Right lung (tissue), 5 donors: ENCODE results near the gene ARHGAP8. TPM values are rescaled to one million over a fixed set of nuclear protein-coding genes. Genes with fewer than 3 reads are reported as not detected.

Source experiments
- DNase-seq, 2 donors: peaks; one replicate each; pipeline ENCODE4 v3.0.0-alpha.2; 2013
- polyA plus RNA-seq, 5 donors: library from polyadenylated mRNA; unstranded; fragments of 120-200 nt; gene quantifications; one replicate each; pipeline versions ENCODE4 v1.2.1 to v1.2.3, GENCODE V29; 2013; ENCODE audit warnings: inconsistent platforms in 1 of 5, low replicate concordance in 1 of 5; ENCODE audit not compliant: insufficient read length in 5 of 5, insufficient read depth in 1 of 5

ARHGAP8 gene
- polyA plus RNA-seq, 5 donors: 23.4 to 49.7 (median 30.4) TPM

DNA sequence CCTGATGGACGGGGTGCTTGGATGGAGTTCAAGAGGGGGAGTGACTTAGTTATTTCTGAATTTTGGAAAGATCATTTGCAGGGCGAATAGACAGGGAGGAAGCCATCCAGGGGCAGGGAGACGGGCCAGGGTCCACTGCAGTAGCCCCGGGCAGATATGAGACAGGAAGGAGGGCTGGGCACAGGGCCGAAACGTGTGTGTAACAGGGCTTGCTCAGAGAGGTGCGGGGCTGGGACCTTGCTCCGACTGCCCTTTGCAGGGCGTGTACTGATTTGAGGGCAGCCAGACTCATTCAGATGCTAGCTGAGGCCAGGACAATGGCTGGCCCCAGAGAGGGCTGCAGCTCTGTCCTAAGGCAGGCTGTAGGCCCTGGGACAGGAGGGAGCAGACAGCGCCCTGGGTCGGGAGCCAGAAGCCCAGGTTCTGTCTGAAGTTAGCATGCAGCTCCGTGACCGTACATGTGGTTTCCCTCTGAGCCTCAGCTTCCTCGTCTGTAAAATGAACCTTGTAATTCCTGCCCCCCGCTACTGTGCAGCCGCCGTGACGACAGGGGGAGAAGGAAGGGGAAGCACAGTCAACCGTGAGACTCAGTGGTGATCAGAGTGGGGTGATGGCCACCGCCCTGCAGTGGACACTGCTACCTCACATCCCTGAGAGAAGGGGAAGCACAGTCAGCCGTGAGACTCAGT is 154.0 kb downstream of the ARHGAP8 start:
- DNase-seq: no peak

DNA sequence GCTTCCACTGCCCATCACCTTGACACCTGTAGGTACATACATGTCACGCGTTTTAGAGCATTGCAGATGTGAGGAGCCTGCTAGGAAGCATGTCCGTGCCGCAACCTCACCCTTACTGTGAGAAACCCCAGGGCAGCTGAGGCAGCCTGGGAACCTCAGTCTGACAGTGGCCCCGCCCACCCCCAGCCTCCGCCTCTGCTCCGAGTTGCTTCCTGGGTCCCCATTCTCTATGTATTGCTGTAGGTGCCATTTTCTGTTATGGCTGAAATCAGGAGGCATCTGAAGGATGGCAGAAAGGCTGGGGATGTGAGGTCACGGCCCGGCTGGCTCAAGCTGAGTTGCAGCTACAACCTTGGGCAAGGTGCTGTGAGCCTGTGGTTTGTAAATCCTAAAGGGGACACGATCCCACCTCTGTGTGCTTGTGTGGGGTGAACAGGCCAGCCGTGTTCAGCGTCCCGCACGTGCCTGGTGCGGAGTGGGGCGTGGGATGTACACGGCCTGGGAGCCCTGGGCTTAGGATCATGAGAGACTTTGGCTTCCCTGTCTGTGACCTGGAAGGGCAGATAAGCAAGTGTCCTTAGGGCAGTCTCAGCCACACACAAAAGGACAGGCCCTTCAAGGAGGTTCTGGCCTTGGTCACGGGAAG is 154.7 kb downstream of the ARHGAP8 start:
- no peak for DNase-seq

DNA sequence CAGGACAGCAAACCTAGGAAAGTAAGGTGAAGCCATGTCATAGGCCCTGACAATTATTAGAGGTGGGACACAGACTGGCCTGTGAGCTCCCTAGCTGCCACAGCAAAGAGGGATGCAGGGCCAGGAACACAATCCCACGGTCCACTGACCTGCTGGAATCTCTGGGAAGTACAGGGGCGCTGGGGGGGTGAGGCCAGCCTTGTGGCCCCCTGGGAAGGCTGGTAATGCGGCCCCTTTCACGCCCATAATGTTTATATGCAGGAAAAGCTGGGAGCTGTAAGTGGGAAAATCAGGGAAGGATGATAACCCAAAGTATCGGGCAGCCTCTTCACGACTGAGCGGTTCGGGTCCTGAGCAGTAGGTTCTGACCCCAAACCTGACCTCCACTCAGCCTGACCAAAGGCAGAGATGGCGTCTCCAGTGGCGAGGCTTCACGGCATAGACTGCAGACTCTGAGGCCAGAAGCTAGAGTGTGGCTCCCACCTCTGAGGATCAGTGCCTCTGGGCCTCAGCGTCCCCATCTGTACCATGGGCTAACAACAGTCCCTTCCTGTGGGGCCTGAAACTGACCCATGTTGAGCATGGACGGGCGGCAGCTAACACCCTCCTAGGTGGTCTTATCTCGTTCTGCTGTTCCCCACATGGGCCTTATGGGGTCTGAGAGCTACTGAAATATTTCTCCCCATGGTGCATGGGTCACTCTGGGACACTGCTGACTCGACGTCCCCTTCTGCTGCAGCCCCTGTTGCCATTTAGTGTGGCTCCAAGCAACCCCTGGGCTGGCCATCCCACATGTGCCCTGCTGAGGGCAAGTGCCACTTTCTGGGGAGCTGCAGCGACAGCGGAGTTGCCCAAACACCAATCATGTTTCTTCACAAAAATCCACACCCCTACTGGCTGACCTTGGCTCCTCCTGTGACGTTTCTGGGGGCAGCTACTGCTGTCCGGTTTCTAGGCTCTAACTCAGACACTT is 155.7 kb downstream of the ARHGAP8 start:
- no peak for DNase-seq

DNA sequence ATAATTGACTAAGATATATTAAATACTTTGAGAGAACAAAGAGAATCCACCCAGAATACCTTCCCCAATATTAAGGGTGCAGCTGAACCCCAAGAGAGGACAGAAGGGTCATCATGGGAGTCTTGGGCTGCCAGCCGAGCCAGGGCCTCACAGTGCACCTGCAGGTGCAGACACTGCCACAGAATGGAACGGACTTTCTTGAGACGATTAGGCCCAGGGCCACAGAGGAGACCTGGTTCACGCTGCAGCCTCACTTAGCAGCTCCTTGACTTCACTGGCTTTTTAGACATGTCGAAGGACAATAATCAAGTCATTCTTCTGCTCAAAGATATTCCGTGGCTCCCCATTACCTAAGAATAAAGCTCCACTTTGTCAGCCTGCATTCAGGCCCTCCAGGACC is 156.9 kb downstream of the ARHGAP8 start:
- DNase-seq: no peak

Other genes starting within 250 kb of the ARHGAP8 start
- 10 to 100 TPM; 12.5 to 30.7 (median 20.1) TPM for gene PRR5, start 50.4 kb upstream of the ARHGAP8 start, polyA plus RNA-seq